ENCODE measurements around the gene ALG14. TPM values are rescaled to one million over a fixed set of nuclear protein-coding genes. Genes with fewer than 3 reads are reported as not detected.

ALG14 gene
- polyA plus RNA-seq, 2 donors = 0.88 to 1.3 TPM

- Histone ChIP-seq H3K9me3 (ENCODE audit: control insufficient read depth in 2 of 2, insufficient read depth in 1 of 2, low read depth in 1 of 2, low read length in 1 of 2) (no peaks in the 10 kb centered on the region), H3K4me1 (ENCODE audit: control insufficient read depth in 2 of 2, insufficient read depth in 2 of 2, low read length in 1 of 2) (peaks cover 3 to 4% of the 10 kb centered on the region in 2 donors), H3K27me3 (ENCODE audit: control insufficient read depth in 1 of 2, insufficient read depth in 2 of 2, low read length in 2 of 2) (no peaks in the 10 kb centered on the region), H3K27ac (ENCODE audit: low read depth in 2 of 2, low read length in 1 of 2) (peak overlapping the region in 1 of 2 donors; percentile 57), H3K36me3 (ENCODE audit: control insufficient read depth in 2 of 2, insufficient read depth in 2 of 2, low read length in 1 of 2) (no peaks in the 10 kb centered on the region), H3K4me3 (ENCODE audit: low read depth in 1 of 2, low read length in 2 of 2) (no peak overlapping the region)
- WGBS, 2 donors = 25 to 43% methylated on average over 6 of the region's 6 CpGs
Observed at GRCh38 chr1:94971491-94971924, 101.2 kb downstream of the ALG14 start.

- H3K4me1 ChIP-seq (ENCODE audit: control insufficient read depth in 2 of 2, insufficient read depth in 2 of 2, low read length in 1 of 2) = peaks cover 3 to 4% of the 10 kb centered on the region in 2 donors
- H3K9me3 ChIP-seq (ENCODE audit: control insufficient read depth in 2 of 2, insufficient read depth in 1 of 2, low read depth in 1 of 2, low read length in 1 of 2) = no peaks in the 10 kb centered on the region
- no peak overlapping the region for H3K4me3 ChIP-seq (ENCODE audit: low read depth in 1 of 2, low read length in 2 of 2)
- H3K27ac ChIP-seq (ENCODE audit: low read depth in 2 of 2, low read length in 1 of 2) = no peak overlapping the region
- H3K36me3 ChIP-seq (ENCODE audit: control insufficient read depth in 2 of 2, insufficient read depth in 2 of 2, low read length in 1 of 2) = no peaks in the 10 kb centered on the region
- no peaks in the 10 kb centered on the region for H3K27me3 ChIP-seq (ENCODE audit: control insufficient read depth in 1 of 2, insufficient read depth in 2 of 2, low read length in 2 of 2)
- WGBS, 2 donors = 82 to 84% methylated on average over 2 of the region's 2 CpGs
Observed at GRCh38 chr1:94970783-94971182, 102.0 kb downstream of the ALG14 start.

GRCh38 chr1:94969137-94969536, 103.6 kb downstream of the ALG14 start:
- H3K4me1 ChIP-seq (ENCODE audit: control insufficient read depth in 2 of 2, insufficient read depth in 2 of 2, low read length in 1 of 2) = peaks cover 3 to 4% of the 10 kb centered on the region in 2 donors
- H3K36me3 ChIP-seq (ENCODE audit: control insufficient read depth in 2 of 2, insufficient read depth in 2 of 2, low read length in 1 of 2) = no peaks in the 10 kb centered on the region
- no peak overlapping the region for H3K27ac ChIP-seq (ENCODE audit: low read depth in 2 of 2, low read length in 1 of 2)
- no peaks in the 10 kb centered on the region for H3K27me3 ChIP-seq (ENCODE audit: control insufficient read depth in 1 of 2, insufficient read depth in 2 of 2, low read length in 2 of 2)
- no peaks in the 10 kb centered on the region for H3K9me3 ChIP-seq (ENCODE audit: control insufficient read depth in 2 of 2, insufficient read depth in 1 of 2, low read depth in 1 of 2, low read length in 1 of 2)
- 93 to 95% methylated on average over 6 of the region's 6 CpGs for WGBS, 2 donors
- no peak overlapping the region for H3K4me3 ChIP-seq (ENCODE audit: low read depth in 1 of 2, low read length in 2 of 2)

- Histone ChIP-seq H3K4me1 (ENCODE audit: control insufficient read depth in 2 of 2, insufficient read depth in 2 of 2, low read length in 1 of 2) (no peaks in the 10 kb centered on the region), H3K36me3 (ENCODE audit: control insufficient read depth in 2 of 2, insufficient read depth in 2 of 2, low read length in 1 of 2) (no peaks in the 10 kb centered on the region), H3K27ac (ENCODE audit: low read depth in 2 of 2, low read length in 1 of 2) (no peak overlapping the region), H3K27me3 (ENCODE audit: control insufficient read depth in 1 of 2, insufficient read depth in 2 of 2, low read length in 2 of 2) (no peaks in the 10 kb centered on the region), H3K4me3 (ENCODE audit: low read depth in 1 of 2, low read length in 2 of 2) (no peak overlapping the region), H3K9me3 (ENCODE audit: control insufficient read depth in 2 of 2, insufficient read depth in 1 of 2, low read depth in 1 of 2, low read length in 1 of 2) (no peaks in the 10 kb centered on the region)
- 73 to 76% methylated on average over 1 of the region's 1 CpG for WGBS, 2 donors
Observed at GRCh38 chr1:94966033-94966432, 106.7 kb downstream of the ALG14 start.

GRCh38 chr1:94963864-94964263, 108.9 kb downstream of the ALG14 start:
- WGBS, 2 donors = 80 to 84% methylated on average over 8 of the region's 8 CpGs
- Histone ChIP-seq H3K9me3 (ENCODE audit: control insufficient read depth in 2 of 2, insufficient read depth in 1 of 2, low read depth in 1 of 2, low read length in 1 of 2) (no peaks in the 10 kb centered on the region), H3K36me3 (ENCODE audit: control insufficient read depth in 2 of 2, insufficient read depth in 2 of 2, low read length in 1 of 2) (no peaks in the 10 kb centered on the region), H3K4me1 (ENCODE audit: control insufficient read depth in 2 of 2, insufficient read depth in 2 of 2, low read length in 1 of 2) (no peaks in the 10 kb centered on the region), H3K27me3 (ENCODE audit: control insufficient read depth in 1 of 2, insufficient read depth in 2 of 2, low read length in 2 of 2) (no peaks in the 10 kb centered on the region), H3K4me3 (ENCODE audit: low read depth in 1 of 2, low read length in 2 of 2) (no peak overlapping the region), H3K27ac (ENCODE audit: low read depth in 2 of 2, low read length in 1 of 2) (no peak overlapping the region)

GRCh38 chr1:94962409-94963265, 110.1 kb downstream of the ALG14 start:
- H3K27me3 ChIP-seq (ENCODE audit: control insufficient read depth in 1 of 2, insufficient read depth in 2 of 2, low read length in 2 of 2) = no peaks in the 10 kb centered on the region
- no peaks in the 10 kb centered on the region for H3K4me1 ChIP-seq (ENCODE audit: control insufficient read depth in 2 of 2, insufficient read depth in 2 of 2, low read length in 1 of 2)
- peak overlapping the region in 1 of 2 donors; percentile 31 for H3K4me3 ChIP-seq (ENCODE audit: low read depth in 1 of 2, low read length in 2 of 2)
- H3K9me3 ChIP-seq (ENCODE audit: control insufficient read depth in 2 of 2, insufficient read depth in 1 of 2, low read depth in 1 of 2, low read length in 1 of 2) = no peaks in the 10 kb centered on the region
- peak overlapping the region; percentile 16 to 55 for H3K27ac ChIP-seq (ENCODE audit: low read depth in 2 of 2, low read length in 1 of 2)
- WGBS, 2 donors = 32 to 39% methylated on average over 10 of the region's 10 CpGs
- no peaks in the 10 kb centered on the region for H3K36me3 ChIP-seq (ENCODE audit: control insufficient read depth in 2 of 2, insufficient read depth in 2 of 2, low read length in 1 of 2)

- Histone ChIP-seq H3K9me3 (ENCODE audit: control insufficient read depth in 2 of 2, insufficient read depth in 1 of 2, low read depth in 1 of 2, low read length in 1 of 2) (no peaks in the 10 kb centered on the region), H3K4me1 (ENCODE audit: control insufficient read depth in 2 of 2, insufficient read depth in 2 of 2, low read length in 1 of 2) (peaks cover 0 to under 1% of the 10 kb centered on the region in 2 donors), H3K27ac (ENCODE audit: low read depth in 2 of 2, low read length in 1 of 2) (no peak overlapping the region), H3K27me3 (ENCODE audit: control insufficient read depth in 1 of 2, insufficient read depth in 2 of 2, low read length in 2 of 2) (no peaks in the 10 kb centered on the region), H3K4me3 (ENCODE audit: low read depth in 1 of 2, low read length in 2 of 2) (no peak overlapping the region), H3K36me3 (ENCODE audit: control insufficient read depth in 2 of 2, insufficient read depth in 2 of 2, low read length in 1 of 2) (no peaks in the 10 kb centered on the region)
- 87 to 92% methylated on average over 3 of the region's 3 CpGs for WGBS, 2 donors
Observed at GRCh38 chr1:94961988-94962387, 110.8 kb downstream of the ALG14 start.

GRCh38 chr1:94961582-94961981, 111.2 kb downstream of the ALG14 start:
- whole genome bisulfite sequencing, 2 donors = 79 to 91% methylated on average over 7 of the region's 7 CpGs
- no peaks in the 10 kb centered on the region for H3K36me3 ChIP-seq (ENCODE audit: control insufficient read depth in 2 of 2, insufficient read depth in 2 of 2, low read length in 1 of 2)
- H3K4me1 ChIP-seq (ENCODE audit: control insufficient read depth in 2 of 2, insufficient read depth in 2 of 2, low read length in 1 of 2) = peaks cover 0 to 3% of the 10 kb centered on the region in 2 donors
- no peaks in the 10 kb centered on the region for H3K27me3 ChIP-seq (ENCODE audit: control insufficient read depth in 1 of 2, insufficient read depth in 2 of 2, low read length in 2 of 2)
- no peak overlapping the region for H3K27ac ChIP-seq (ENCODE audit: low read depth in 2 of 2, low read length in 1 of 2)
- H3K4me3 ChIP-seq (ENCODE audit: low read depth in 1 of 2, low read length in 2 of 2) = no peak overlapping the region
- H3K9me3 ChIP-seq (ENCODE audit: control insufficient read depth in 2 of 2, insufficient read depth in 1 of 2, low read depth in 1 of 2, low read length in 1 of 2) = no peaks in the 10 kb centered on the region

- 96 to 97% methylated on average over 1 of the region's 1 CpG for WGBS, 2 donors
- Histone ChIP-seq H3K4me1 (ENCODE audit: control insufficient read depth in 2 of 2, insufficient read depth in 2 of 2, low read length in 1 of 2) (peaks cover 0 to 10% of the 10 kb centered on the region in 2 donors), H3K27me3 (ENCODE audit: control insufficient read depth in 1 of 2, insufficient read depth in 2 of 2, low read length in 2 of 2) (no peaks in the 10 kb centered on the region), H3K27ac (ENCODE audit: low read depth in 2 of 2, low read length in 1 of 2) (no peak overlapping the region), H3K4me3 (ENCODE audit: low read depth in 1 of 2, low read length in 2 of 2) (no peak overlapping the region), H3K36me3 (ENCODE audit: control insufficient read depth in 2 of 2, insufficient read depth in 2 of 2, low read length in 1 of 2) (no peaks in the 10 kb centered on the region), H3K9me3 (ENCODE audit: control insufficient read depth in 2 of 2, insufficient read depth in 1 of 2, low read depth in 1 of 2, low read length in 1 of 2) (no peaks in the 10 kb centered on the region)
Observed at GRCh38 chr1:94958081-94958480, 114.7 kb downstream of the ALG14 start.

All from esophagus (tissue), 2 donors.